DND-41 (cell line): ENCODE data around the gene DNLZ.

Experiments
- ATAC-seq: fragments of 200-7000 bp; cut with Tn5 transposase; 3 replicates; pipeline ENCODE4 v1.9.1; 2021; ENCODE audit warnings: low read depth; ENCODE audit not compliant: insufficient read depth
- DNase-seq: peaks from one replicate; pipeline ENCODE4 v3.0.0-alpha.2; 2020
- H2AFZ ChIP-seq: 2 replicates; pipeline ENCODE4 v1.6.0; 2012; ENCODE audit warnings: low read depth, low read length
- H3K27ac ChIP-seq: 2 replicates; pipeline ENCODE4 v1.5.1; 2012; ENCODE audit warnings: low read length, inconsistent platforms
- H3K27me3 ChIP-seq: fragments of 200-600 bp; sonication (generic); 2 replicates; pipeline ENCODE4 v1.6.0; 2012; ENCODE audit warnings: low read length, mild to moderate bottlenecking, inconsistent platforms; ENCODE audit not compliant: insufficient read depth, poor library complexity
- H3K36me3 ChIP-seq: 2 replicates; pipeline ENCODE4 v1.5.1; 2012; ENCODE audit warnings: low read length, inconsistent platforms; ENCODE audit not compliant: insufficient read depth
- H3K4me1 ChIP-seq: 2 replicates; pipeline ENCODE4 v1.5.1; 2012; ENCODE audit warnings: mild to moderate bottlenecking, low read length; ENCODE audit not compliant: insufficient read depth
- H3K4me2 ChIP-seq: 2 replicates; pipeline ENCODE4 v1.6.0; 2012; ENCODE audit warnings: mild to moderate bottlenecking, moderate library complexity, low read length, inconsistent platforms; ENCODE audit not compliant: insufficient read depth
- H3K4me3 ChIP-seq, 2 experiments: fragments of 200-600 bp in 1 of 2; shearing (Covaris generic) in 1 of 2; 2 replicates each; pipeline ENCODE4 v1.5.1; 2012 to 2016; ENCODE audit warnings: inconsistent platforms in 2 of 2, low read length in 2 of 2, mild to moderate bottlenecking in 2 of 2, low read depth in 1 of 2, moderate library complexity in 1 of 2
- H3K79me2 ChIP-seq: 2 replicates; pipeline ENCODE4 v1.6.0; 2012; ENCODE audit warnings: low read length, inconsistent platforms; ENCODE audit not compliant: insufficient read depth
- H3K9ac ChIP-seq: 2 replicates; pipeline ENCODE4 v1.6.0; 2012; ENCODE audit warnings: low read depth, mild to moderate bottlenecking, inconsistent platforms, low read length, moderate library complexity
- H3K9me3 ChIP-seq: 2 replicates; pipeline ENCODE4 v1.5.1; 2012; ENCODE audit warnings: low read length, moderate library complexity, mild to moderate bottlenecking, inconsistent platforms; ENCODE audit not compliant: insufficient read depth, severe bottlenecking
- H4K20me1 ChIP-seq: 2 replicates; pipeline ENCODE4 v1.6.0; 2012; ENCODE audit warnings: low read length; ENCODE audit not compliant: insufficient read depth
- CTCF ChIP-seq: IDR thresholded peaks from 2 replicates; pipeline ENCODE4 v1.5.1; 2012; ENCODE audit warnings: borderline replicate concordance, low read length, moderate library complexity, mild to moderate bottlenecking; ENCODE audit not compliant: poor library complexity, severe bottlenecking; ENCODE audit errors: extremely low read depth
- EZH2 ChIP-seq: IDR thresholded peaks from 3 replicates; pipeline ENCODE4 v1.6.1; 2012; ENCODE audit warnings: borderline replicate concordance, low read depth, mild to moderate bottlenecking, moderate library complexity, low read length, inconsistent platforms; ENCODE audit not compliant: severe bottlenecking

The DNLZ gene

GRCh38 chr9:136376457-136376856 lies 12.9 kb upstream of the DNLZ start:
- H3K79me2 ChIP-seq, result no peaks in the 10 kb centered on the region
- H3K4me1 ChIP-seq, result no peaks in the 10 kb centered on the region
- DNase-seq, result no peak
- no peak for ATAC-seq
- no peak overlapping the region for H3K27ac ChIP-seq
- no peaks in the 10 kb centered on the region for H3K9me3 ChIP-seq
- peaks cover 4% of the 10 kb centered on the region for H4K20me1 ChIP-seq
- no peak overlapping the region for H3K9ac ChIP-seq
- peaks cover 23% of the 10 kb centered on the region for H3K36me3 ChIP-seq
- H3K4me3 ChIP-seq, result no peak overlapping the region
- no peak overlapping the region for H3K4me2 ChIP-seq
- TF ChIP-seq CTCF (no peak), EZH2 (no peak)
- H3K27me3 ChIP-seq, result no peaks in the 10 kb centered on the region
- no peak overlapping the region for H2AFZ ChIP-seq

DNA sequence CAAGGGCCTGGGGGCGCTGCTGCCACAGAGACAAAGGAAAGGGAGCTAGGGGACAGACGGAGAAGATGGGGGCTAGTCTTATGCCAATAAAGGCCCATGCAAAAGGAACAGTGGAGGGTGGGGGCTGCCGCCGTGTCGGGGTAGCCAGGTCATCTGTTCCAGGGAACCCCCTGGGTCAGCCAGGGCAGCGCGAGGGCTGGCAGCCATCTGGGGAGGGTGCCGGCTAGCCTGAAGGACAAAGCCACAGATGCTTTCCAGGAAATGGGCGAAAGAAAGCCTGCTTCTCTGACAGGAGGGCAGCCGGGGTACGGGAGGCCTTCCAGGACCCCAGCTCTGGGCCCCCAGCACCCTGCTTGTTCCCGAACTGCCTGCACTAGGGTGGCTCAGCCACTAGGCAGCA lies 11.6 kb upstream of the DNLZ start:
- TF ChIP-seq EZH2 (no peak), CTCF (no peak)
- Histone ChIP-seq H3K4me3 (no peak overlapping the region), H3K27me3 (no peaks in the 10 kb centered on the region), H3K9ac (no peak overlapping the region), H4K20me1 (peaks cover 7% of the 10 kb centered on the region), H3K4me1 (no peaks in the 10 kb centered on the region), H2AFZ (no peak overlapping the region), H3K27ac (no peak overlapping the region), H3K79me2 (no peaks in the 10 kb centered on the region), H3K36me3 (peaks cover 11% of the 10 kb centered on the region; the same call in 1 of the 2 replicates), H3K4me2 (no peak overlapping the region), H3K9me3 (no peaks in the 10 kb centered on the region)
- no peak for ATAC-seq
- DNase-seq, result no peak

DNA sequence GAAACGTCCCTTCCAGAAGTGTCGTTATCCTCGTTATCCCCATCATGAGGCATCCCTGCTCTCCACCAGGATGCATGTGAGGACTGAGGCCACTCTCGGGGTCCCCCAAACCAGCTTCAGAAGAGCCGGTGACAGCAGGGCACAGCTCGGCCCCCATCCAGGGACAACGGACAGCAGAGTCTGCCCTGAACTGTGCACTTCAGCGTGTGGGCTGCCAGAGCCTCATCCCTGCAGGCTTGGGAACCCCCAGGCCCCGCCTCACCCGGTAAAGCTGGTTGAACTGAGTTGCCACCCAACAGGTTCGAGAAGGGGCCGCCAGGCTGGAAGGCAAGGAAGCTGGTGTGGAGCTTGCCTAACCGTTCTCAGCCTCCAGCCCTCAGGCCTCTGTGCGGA lies 10.6 kb upstream of the DNLZ start:
- H3K4me3 ChIP-seq, result no peak overlapping the region
- TF ChIP-seq EZH2 (no peak), CTCF (no peak)
- no peaks in the 10 kb centered on the region for H3K4me1 ChIP-seq
- H3K4me2 ChIP-seq, result no peak overlapping the region
- H3K27me3 ChIP-seq, result no peaks in the 10 kb centered on the region
- no peak overlapping the region for H2AFZ ChIP-seq
- no peaks in the 10 kb centered on the region for H3K9me3 ChIP-seq
- H3K27ac ChIP-seq, result no peak overlapping the region
- H4K20me1 ChIP-seq, result peaks cover 7% of the 10 kb centered on the region
- DNase-seq (no peak), ATAC-seq (no peak)
- no peak overlapping the region for H3K9ac ChIP-seq
- H3K79me2 ChIP-seq, result no peaks in the 10 kb centered on the region
- peaks cover 3% of the 10 kb centered on the region; the same call in 1 of the 2 replicates for H3K36me3 ChIP-seq
